Right cardiac atrium (tissue), 5 donors: Measurements from ENCODE around the gene TENM4. TPM values are rescaled to one million over a fixed set of nuclear protein-coding genes. Genes with fewer than 3 reads are reported as not detected.

ENCODE experiments used
- ATAC-seq, 2 donors: fragments of 200-7000 bp; cut with Tn5 transposase; one replicate each; pipeline versions ENCODE4 v1.8.0 to v1.9.1; 2020; ENCODE audit warnings: moderate library complexity in 2 of 2, mild to moderate bottlenecking in 1 of 2
- DNase-seq, 3 donors: peaks; one replicate each; pipeline ENCODE4 v3.0.0-alpha.2; 2020
- H3K27ac ChIP-seq: one replicate; pipeline ENCODE4 v1.5.1; 2013; ENCODE audit warnings: mild to moderate bottlenecking, low read length, control low read depth, moderate library complexity
- H3K27me3 ChIP-seq: one replicate; pipeline ENCODE4 v1.6.1; 2013; ENCODE audit not compliant: control insufficient read depth, insufficient read depth
- H3K4me1 ChIP-seq: one replicate; pipeline ENCODE4 v1.6.1; 2013; ENCODE audit warnings: low read length; ENCODE audit not compliant: control insufficient read depth, insufficient read depth
- H3K4me3 ChIP-seq: one replicate; pipeline ENCODE4 v1.5.1; 2013; ENCODE audit warnings: low read length, control low read depth
- H3K9me3 ChIP-seq: one replicate; pipeline ENCODE4 v1.6.1; 2013; ENCODE audit warnings: low read length; ENCODE audit not compliant: control insufficient read depth
- WGBS: extraction: QIAGEN DNeasy Blood & Tissue Kit; methylation state at CpG from one replicate; pipeline ENCODE4 v1.1.7; 2013; 5-methylcytosine and 5-hydroxymethylcytosine counted together
- intact Hi-C, 4 donors: fragments of 100-400 bp; cut with DNase I; formaldehyde crosslinking; loops; one replicate each; pipeline versions ENCODE4 v1.11.0 to v1.14.0; 2022 to 2023
- polyA plus RNA-seq: library from polyadenylated mRNA; stranded (reverse); fragments of 200-250 nt; gene quantifications from one replicate; pipeline ENCODE4 v1.2.3, GENCODE V29; 2013
- total RNA-seq, 4 donors: library from RNA; stranded (reverse); fragmentation: NEBNext Ultra II Directional; extraction: Animal tissue kit (Norgen Biotek cat#: 25700); gene quantifications; one replicate each; pipeline ENCODE4 v1.2.1, GENCODE V29; 2021
- donor health status: healthy with polysubstance abuse.
- donor health status: DM: no; HTN: yes; CAD: no.
- donor health status: DM: no; HTN: no; CAD: no.
- donor health status: DM: no; HTN: yes; CAD: no; lungs with severe emphysema.
- donor health status: DM: yes; HTN: yes; CAD: no.

The TENM4 gene
- total and polyA plus RNA-seq, 5 donors, result 0.26 to 2.3 (median 0.71) TPM

DNA sequence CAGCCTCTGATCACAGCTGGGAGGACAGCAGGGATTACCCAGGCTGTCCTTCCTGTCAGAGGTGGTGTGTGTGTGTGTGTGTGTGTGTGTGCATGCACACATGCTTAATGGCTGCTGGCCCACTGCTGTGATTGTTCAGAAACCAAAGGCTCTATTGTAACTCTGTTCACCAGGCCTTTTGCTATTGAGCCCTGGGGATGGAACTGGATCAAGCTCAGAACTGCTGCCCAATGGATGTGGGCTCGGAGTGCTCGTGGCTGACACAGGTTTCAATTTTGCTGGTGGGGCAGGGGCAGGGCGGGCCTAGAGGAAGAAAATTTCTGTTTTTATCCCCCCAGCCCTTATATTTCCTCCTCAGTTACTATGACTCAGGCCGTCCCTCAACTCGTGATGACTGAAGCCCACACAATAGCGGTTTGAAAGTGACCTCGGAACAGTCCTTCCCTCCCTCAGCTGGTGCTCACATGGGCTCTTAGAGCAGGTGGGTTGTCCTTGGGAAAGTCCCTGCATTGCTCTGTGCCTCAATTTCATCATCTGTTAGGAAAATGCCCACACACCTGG is 359.3 kb downstream of the TENM4 start:
- DNase-seq (no peak), ATAC-seq (no peak)
- WGBS, result 74% methylated on average over 7 of the region's 7 CpGs
- Histone ChIP-seq H3K27ac (no peak overlapping the region), H3K27me3 (no peaks in the 10 kb centered on the region), H3K4me3 (no peak overlapping the region), H3K4me1 (no peaks in the 10 kb centered on the region), H3K9me3 (no peaks in the 10 kb centered on the region)
- intact Hi-C loops, result no loop called here

- DNase-seq, result no peak
- H3K27me3 ChIP-seq, result no peaks in the 10 kb centered on the region
- intact Hi-C loops, result no loop called here
- no peak overlapping the region for H3K4me3 ChIP-seq
- ATAC-seq, result no peak
- H3K27ac ChIP-seq, result no peak overlapping the region
- no peaks in the 10 kb centered on the region for H3K4me1 ChIP-seq
- H3K9me3 ChIP-seq, result no peaks in the 10 kb centered on the region
Observed at GRCh38 chr11:79080551-79080950, 360.3 kb downstream of the TENM4 start.

GRCh38 chr11:79078999-79079398 is 361.8 kb downstream of the TENM4 start:
- H3K27me3 ChIP-seq, result no peaks in the 10 kb centered on the region
- H3K4me3 ChIP-seq, result no peak overlapping the region
- H3K27ac ChIP-seq, result no peak overlapping the region
- no peaks in the 10 kb centered on the region for H3K9me3 ChIP-seq
- 74% methylated on average over 7 of the region's 7 CpGs for WGBS
- DNase-seq (peak in 2 of 3 donors; percentile 68 to 77), ATAC-seq (peak; percentile 58 to 70)
- H3K4me1 ChIP-seq, result no peaks in the 10 kb centered on the region
- intact Hi-C loops, result loop anchor here (5.0 to 10.0 kb wide), 3 partner anchors 427 to 434 kb away; no protein-coding TSS in a partner anchor

DNA sequence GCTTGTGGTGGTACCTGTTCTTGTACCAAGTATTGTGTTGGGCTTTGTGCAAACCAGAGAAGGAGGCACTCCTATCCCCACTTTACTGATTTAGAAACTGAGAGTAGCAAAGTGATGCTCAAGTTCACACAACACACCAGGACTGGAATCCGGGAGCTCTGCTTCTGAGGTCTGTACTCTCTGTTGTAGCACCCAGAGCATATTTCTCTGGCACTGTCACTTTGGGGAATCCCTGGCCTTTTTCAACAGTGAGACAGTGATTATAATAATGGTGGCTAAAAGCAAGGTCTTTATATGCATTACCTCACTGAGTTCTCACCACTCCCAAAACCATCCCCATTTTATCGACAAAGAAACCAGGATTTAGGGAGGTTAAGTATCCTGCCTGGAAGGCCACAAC is 362.4 kb downstream of the TENM4 start:
- no peaks in the 10 kb centered on the region for H3K4me1 ChIP-seq
- H3K27me3 ChIP-seq, result no peaks in the 10 kb centered on the region
- no peaks in the 10 kb centered on the region for H3K9me3 ChIP-seq
- no peak overlapping the region for H3K4me3 ChIP-seq
- intact Hi-C loops, result loop anchor here (5.0 to 10.0 kb wide), 3 partner anchors 426 to 434 kb away; no protein-coding TSS in a partner anchor
- ATAC-seq (no peak), DNase-seq (no peak)
- no peak overlapping the region for H3K27ac ChIP-seq
- WGBS, result 83% methylated on average over 2 of the region's 2 CpGs

DNA sequence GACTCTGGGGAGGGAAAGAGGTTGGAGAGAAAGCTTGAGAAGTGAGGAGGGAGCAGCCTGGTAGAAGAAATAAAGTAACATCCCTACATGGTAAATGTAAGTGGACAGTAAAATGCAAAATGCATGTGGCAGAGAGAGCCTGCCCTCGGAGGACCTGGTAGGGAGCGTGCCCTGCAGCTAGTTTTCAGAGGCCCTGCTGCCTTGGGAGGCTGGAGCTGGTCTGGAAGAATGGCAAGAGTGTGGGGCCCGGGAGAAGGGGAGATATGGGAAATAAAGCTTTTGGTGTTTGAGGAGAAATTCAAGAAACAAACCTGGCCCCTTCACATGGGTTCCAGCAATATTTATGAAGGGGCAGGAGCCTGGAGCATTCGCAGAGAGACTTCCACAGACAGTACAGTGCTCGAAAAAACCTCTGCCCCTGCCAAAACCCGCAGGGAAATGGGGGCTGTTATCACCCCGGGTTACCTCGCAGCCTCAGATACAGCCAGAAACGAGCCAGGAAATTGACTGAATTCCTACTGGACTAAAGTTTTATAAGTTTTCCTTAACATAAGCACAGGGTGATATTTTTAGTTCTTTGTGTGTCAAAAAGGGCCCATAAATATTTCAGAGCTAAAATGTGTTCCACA is 363.0 kb downstream of the TENM4 start:
- H3K4me3 ChIP-seq, result no peak overlapping the region
- ATAC-seq, result no peak
- intact Hi-C loops, result loop anchor here (5.0 to 10.0 kb wide), 3 partner anchors 426 to 433 kb away; no protein-coding TSS in a partner anchor
- WGBS, result 48% methylated on average over 9 of the region's 9 CpGs
- no peaks in the 10 kb centered on the region for H3K27me3 ChIP-seq
- no peak for DNase-seq
- no peaks in the 10 kb centered on the region for H3K9me3 ChIP-seq
- no peak overlapping the region for H3K27ac ChIP-seq
- no peaks in the 10 kb centered on the region for H3K4me1 ChIP-seq

DNA sequence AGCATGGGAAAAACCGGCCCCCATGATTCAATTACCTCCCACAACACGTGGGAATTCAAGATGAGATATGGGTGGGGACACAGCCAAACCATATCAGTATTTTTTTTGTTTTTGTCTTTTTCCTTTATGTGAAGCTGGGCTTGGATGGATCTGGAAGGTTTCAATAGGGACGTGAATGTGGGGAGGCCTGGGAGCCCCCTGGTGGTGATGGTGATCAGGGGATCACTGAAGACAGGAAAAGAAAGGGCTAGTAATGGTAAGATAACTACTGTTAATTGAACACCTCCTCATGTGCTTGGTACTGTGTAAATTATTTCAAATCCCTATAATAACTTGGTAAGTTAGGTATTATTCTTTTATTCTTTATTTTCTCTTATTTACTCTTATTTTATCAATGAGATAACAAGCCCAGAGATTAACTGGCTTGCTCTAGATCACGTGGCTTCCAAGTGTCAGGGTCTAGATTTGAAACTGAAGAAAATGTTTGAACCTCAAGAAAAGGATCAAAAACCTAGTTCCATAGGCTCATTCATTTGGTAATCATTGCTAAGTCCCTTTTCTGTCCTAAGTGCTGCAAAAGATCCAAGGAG is 364.2 kb downstream of the TENM4 start:
- no peaks in the 10 kb centered on the region for H3K9me3 ChIP-seq
- no peak overlapping the region for H3K27ac ChIP-seq
- H3K4me1 ChIP-seq, result no peaks in the 10 kb centered on the region
- no peaks in the 10 kb centered on the region for H3K27me3 ChIP-seq
- intact Hi-C loops, result loop anchor here (5.0 to 10.0 kb wide), 3 partner anchors 424 to 432 kb away; no protein-coding TSS in a partner anchor
- WGBS, result 56% methylated on average over 4 of the region's 4 CpGs
- DNase-seq (peak; percentile 53 to 83 (median 71)), ATAC-seq (peak in 1 of 2 donors; percentile 47)
- H3K4me3 ChIP-seq, result no peak overlapping the region

DNA sequence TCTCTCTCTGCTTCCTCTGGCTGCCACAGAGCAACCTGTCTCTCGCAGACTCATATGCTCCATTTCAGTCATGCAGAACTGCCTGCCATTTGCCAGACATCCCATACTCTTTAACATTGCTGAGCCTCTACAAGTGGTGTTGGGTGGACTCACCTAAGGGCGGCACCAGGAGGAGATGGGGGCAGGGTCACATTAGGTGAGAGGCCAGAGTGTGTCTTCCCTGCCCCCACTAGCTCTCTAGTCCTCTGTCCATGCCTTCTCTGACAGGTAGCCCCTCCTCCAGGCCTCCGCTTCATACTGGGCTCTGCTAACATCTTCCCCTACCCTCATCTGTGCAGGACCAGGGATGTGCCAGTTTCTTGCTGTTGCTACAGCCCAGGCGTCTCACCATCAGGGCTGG is 366.3 kb downstream of the TENM4 start:
- H3K27me3 ChIP-seq, result no peaks in the 10 kb centered on the region
- no peaks in the 10 kb centered on the region for H3K4me1 ChIP-seq
- 97% methylated on average over 4 of the region's 4 CpGs for WGBS
- intact Hi-C loops, result loop anchor here in 1 of 4 donors (10.0 kb wide), 1 partner anchor 430 kb away; no protein-coding TSS in a partner anchor
- no peaks in the 10 kb centered on the region for H3K9me3 ChIP-seq
- H3K4me3 ChIP-seq, result no peak overlapping the region
- DNase-seq (no peak), ATAC-seq (no peak)
- no peak overlapping the region for H3K27ac ChIP-seq

DNA sequence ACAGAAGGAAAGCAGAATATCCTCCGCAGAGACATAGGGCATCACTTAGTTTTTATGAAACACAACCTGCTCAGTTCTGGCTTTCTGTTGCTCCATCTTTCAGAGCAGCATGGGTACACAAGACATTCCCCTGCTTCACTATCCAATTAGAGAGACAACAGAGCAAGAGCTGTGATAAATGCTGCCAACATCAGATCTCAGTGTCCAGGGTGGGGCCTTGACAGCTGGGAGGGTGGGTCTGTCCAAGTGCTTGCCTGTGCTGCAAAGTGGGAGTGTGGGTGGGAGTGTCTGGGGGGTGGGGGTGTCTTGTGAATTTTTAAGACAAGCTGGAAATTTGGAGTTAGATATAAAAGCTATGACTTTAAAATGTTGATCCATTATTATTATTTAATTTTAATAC is 369.6 kb downstream of the TENM4 start:
- no peak overlapping the region for H3K27ac ChIP-seq
- intact Hi-C loops, result loop anchor here in 1 of 4 donors (10.0 kb wide), 1 partner anchor 426 kb away; no protein-coding TSS in a partner anchor
- no peak for ATAC-seq
- no peaks in the 10 kb centered on the region for H3K4me1 ChIP-seq
- H3K9me3 ChIP-seq, result no peaks in the 10 kb centered on the region
- WGBS, result 100% methylated on average over 1 of the region's 1 CpG
- H3K27me3 ChIP-seq, result no peaks in the 10 kb centered on the region
- no peak overlapping the region for H3K4me3 ChIP-seq
- DNase-seq, result no peak

DNA sequence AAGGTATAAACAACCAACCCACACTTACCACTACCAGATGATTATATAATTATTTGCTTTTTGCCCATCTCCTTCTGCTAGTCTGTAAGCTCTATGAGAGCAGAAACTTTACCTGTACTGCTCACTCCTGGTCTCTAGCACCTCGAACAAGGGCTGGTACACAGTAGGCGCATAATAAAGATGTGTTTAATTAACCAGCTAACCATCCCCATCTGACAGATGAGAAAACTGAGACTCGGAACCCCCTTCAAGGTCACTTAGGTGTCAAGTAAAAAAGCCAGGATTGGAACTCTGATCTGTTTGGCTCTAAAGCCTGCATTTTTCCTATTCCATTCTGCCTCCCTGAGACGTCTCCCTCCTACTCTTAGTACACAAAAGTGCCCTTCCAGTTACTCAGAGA is 370.3 kb downstream of the TENM4 start:
- H3K4me1 ChIP-seq, result no peaks in the 10 kb centered on the region
- H3K27me3 ChIP-seq, result no peaks in the 10 kb centered on the region
- no peak overlapping the region for H3K4me3 ChIP-seq
- no peak for DNase-seq
- H3K9me3 ChIP-seq, result no peaks in the 10 kb centered on the region
- 93% methylated on average over 4 of the region's 4 CpGs for WGBS
- no peak overlapping the region for H3K27ac ChIP-seq
- intact Hi-C loops, result loop anchor here in 1 of 4 donors (10.0 kb wide), 1 partner anchor 426 kb away; no protein-coding TSS in a partner anchor
- ATAC-seq, result no peak

GRCh38 chr11:79069504-79069903 is 371.3 kb downstream of the TENM4 start:
- intact Hi-C loops, result no loop called here
- WGBS, result 96% methylated on average over 30 of the region's 30 CpGs

DNA sequence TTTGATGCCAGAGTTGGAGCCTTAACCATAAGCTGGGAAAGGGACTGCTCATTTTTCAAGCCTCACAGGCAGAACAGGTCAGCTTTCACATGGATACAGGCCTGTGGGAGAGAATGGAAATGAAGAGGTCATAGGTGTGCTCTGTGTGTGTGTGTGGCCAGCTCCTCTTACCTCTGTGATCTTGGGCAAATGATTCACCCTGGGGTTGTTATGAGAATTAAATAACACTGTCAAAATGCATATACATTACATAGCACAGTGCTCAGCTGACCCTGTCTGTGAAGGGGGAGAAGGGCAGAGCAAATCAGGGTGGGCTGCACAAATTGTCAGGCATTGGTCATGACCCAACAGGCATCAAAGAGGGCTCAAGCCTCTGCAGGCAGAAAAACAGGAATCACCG is 372.5 kb downstream of the TENM4 start:
- H3K9me3 ChIP-seq, result no peaks in the 10 kb centered on the region
- no peak overlapping the region for H3K4me3 ChIP-seq
- 100% methylated on average over 1 of the region's 1 CpG for WGBS
- ATAC-seq (no peak), DNase-seq (no peak)
- H3K4me1 ChIP-seq, result no peaks in the 10 kb centered on the region
- no peaks in the 10 kb centered on the region for H3K27me3 ChIP-seq
- intact Hi-C loops, result no loop called here
- H3K27ac ChIP-seq, result no peak overlapping the region

More at GRCh38 chr11:79069504-79069903, 371.3 kb downstream of the TENM4 start:
- H3K4me3 ChIP-seq, result no peak overlapping the region
- no peak overlapping the region for H3K27ac ChIP-seq
- no peaks in the 10 kb centered on the region for H3K9me3 ChIP-seq
- H3K4me1 ChIP-seq, result no peaks in the 10 kb centered on the region
- no peaks in the 10 kb centered on the region for H3K27me3 ChIP-seq
- ATAC-seq, result no peak
- peak in 1 of 3 donors; percentile 51 for DNase-seq
